ENCODE results near the gene OR5J2. TPM values are rescaled to one million over a fixed set of nuclear protein-coding genes. Genes with fewer than 3 reads are reported as not detected.
"Not testable (repeated sequence)": the region's sequence is repeated elsewhere in the genome, so short reads cannot be mapped to it uniquely, and the experiment has no call there.

Gene OR5J2
- not detected for total RNA-seq

DNA sequence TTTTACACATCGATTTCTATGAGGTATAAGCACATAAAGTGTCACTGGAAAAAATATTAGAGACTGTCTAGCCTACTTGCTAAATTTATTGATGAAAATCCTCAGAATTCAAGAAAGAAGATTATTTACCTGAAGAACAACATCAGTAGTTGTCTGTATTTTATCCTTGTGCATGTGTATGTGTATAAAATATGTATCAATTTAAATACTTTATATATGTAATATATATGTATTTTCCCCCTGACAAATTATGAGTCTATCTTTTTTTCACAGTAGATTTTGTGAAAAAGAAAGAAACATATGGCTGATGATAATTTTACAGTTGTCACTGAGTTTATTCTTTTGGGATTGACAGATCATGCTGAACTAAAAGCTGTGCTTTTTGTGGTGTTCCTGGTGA is at the start of gene OR5J2:
TSS of gene OR5J2 (plus strand) at position 301 of the 400 bp plus-strand sequence. CDS start at position 301, 0 bp downstream.
- no peak for DNase-seq

DNA sequence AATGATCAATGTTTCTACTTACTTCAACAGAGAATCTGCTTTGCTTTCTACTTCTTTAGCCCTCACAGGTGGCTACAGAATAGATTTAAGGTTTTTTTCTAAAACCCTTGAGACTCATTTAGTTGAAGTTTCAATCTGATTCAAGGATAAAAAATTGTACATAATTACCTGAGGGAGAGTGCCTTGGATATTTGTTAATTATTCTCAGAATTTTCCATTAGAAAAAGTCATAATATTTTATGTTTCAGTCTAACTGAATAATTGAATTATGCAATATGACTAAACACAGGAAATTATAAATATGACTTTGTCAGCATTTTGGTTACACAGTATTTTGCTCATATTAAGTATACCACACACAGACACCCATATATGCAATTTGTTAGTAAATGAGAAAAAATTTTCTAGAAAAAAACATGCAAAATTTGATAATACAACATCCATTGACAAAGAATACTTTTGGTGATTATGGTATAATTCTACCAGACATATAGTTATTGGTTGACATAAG is 36.2 kb upstream of the OR5J2 start, which contains the start of gene OR8J3:
TSS of gene OR8J3 (minus strand) at position 51 of the 511 bp plus-strand sequence. CDS start 2,483 bp downstream, outside the sequence.
- no peak for DNase-seq

- DNase-seq: not testable (repeated sequence)
These were observed 32.7 kb upstream of the OR5J2 start for GRCh38 chr11:56143681-56144080.

GRCh38 chr11:56151376-56151775 is 25.0 kb upstream of the OR5J2 start:
- no peak for DNase-seq

- DNase-seq: no peak
These were observed 24.1 kb upstream of the OR5J2 start for GRCh38 chr11:56152333-56152732.

GRCh38 chr11:56160217-56160616 is 16.2 kb upstream of the OR5J2 start, which contains the start of gene OR8K5:
Gene OR8K5 (minus strand): TSS chr11:56160317. CDS start chr11:56160317, 0 bp downstream.
- DNase-seq: no peak

- no peak for DNase-seq
These were observed 12.6 kb upstream of the OR5J2 start for GRCh38 chr11:56163804-56164203.

DNA sequence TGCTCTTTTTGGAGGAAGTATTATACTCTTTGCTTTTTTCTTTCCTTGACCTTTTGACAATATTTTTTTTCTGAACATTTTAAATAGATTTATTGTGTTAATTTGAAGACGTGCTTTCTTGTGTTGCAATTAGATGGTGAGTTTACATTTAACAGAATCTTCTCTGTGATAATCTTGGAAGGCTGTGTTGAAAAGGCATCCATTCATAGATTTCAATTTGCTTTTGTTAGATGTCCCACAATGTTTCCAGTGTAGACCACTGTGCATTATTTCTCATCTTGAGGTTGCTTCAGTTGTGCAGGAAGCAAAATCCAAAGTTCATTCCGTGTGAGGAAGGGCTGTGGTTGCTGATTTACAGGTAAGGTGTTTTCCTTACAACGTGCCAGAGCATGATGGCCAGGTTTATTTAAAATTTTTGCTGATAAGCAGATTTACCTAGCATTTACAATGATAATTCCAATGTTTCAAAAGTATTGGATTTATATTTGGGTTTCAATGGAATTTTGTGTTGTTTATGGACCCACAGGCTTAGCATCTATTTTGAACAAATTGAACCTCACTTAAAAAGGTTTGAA is 4.1 kb upstream of the OR5J2 start:
- no peak for DNase-seq

DNA sequence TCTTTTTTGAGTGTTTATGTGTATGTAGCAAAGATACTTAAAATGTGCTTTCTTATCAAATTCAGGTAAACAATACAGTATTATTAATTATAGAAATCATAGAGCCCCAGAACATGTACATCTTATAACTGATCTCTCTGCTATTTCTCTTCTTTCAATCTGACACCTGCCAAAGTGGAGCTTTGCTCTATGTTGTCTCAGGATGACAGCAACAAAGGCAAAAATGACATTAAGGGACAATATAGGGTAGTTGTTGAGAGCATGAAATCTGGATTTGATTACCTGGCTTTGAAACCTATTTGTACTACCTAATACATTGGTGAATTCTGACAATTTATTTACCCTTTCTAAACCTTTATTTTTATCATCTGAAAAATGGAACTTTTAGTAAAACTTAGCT is 7.0 kb downstream of the OR5J2 start:
- no peak for DNase-seq

DNA sequence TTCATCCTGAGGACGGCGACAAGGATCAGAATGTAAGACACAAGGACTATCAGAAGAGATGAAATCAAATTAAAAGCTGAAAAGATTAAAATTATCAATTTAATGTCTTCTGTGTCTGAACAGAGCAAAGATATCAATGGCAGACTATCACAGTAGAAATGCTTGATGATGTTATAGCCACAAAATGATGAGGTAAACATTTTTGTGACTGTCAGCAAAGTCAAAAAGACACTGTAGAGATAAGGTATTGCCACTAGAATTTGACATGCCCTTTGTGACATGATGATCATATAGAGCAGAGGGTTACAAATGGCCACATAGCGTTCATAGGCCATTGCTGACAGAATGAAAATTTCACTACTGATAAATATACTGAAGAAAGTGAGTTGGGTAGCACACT is 12.2 kb downstream of the OR5J2 start:
- DNase-seq: no peak

- DNase-seq: no peak
These were observed 20.3 kb downstream of the OR5J2 start for GRCh38 chr11:56196705-56197104.

- no peak for DNase-seq
These were observed 20.9 kb downstream of the OR5J2 start for GRCh38 chr11:56197367-56197766.

- no peak for DNase-seq
These were observed 31.4 kb downstream of the OR5J2 start for GRCh38 chr11:56207790-56208189.

DNA sequence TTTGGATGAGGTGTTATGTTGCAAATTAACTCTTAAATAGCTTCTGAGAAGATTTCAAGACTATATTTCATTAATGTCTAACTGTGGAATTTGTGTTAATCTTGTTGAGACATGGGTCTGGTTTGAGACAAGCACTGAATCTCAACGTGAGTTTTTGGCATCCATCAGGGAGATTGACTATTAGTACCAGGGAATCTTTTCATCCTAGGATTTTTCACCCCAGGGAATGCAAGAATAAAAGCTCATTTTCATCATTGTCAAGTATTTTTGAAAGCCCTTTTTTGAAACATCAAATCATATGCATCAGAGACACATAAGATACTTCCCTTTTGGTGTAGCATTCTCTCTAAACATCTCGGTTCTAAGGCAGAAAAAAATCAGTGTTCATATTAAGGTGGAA is 38.1 kb downstream of the OR5J2 start:
- DNase-seq: no peak

GRCh38 chr11:56219735-56220134 is 43.3 kb downstream of the OR5J2 start:
- not testable (repeated sequence) for DNase-seq

Other genes starting within 250 kb of the OR5J2 start
- gene OR5I1, start 240.2 kb upstream of the OR5J2 start, total RNA-seq: not detected
- not detected for gene OR10AG1, start 206.7 kb upstream of the OR5J2 start, total RNA-seq
- not detected for gene OR5F1, start 182.0 kb upstream of the OR5J2 start, total RNA-seq
- gene OR5AS1, start 149.0 kb upstream of the OR5J2 start, total RNA-seq: not detected
- not detected for gene OR8I2, start 83.3 kb upstream of the OR5J2 start, total RNA-seq
- gene OR8H2, start 72.9 kb upstream of the OR5J2 start, total RNA-seq: not detected
- not detected for gene OR8H3, start 54.2 kb upstream of the OR5J2 start, total RNA-seq
- not detected for gene OR8J3, start 36.4 kb upstream of the OR5J2 start, total RNA-seq
- gene OR8K5, start 16.3 kb upstream of the OR5J2 start, total RNA-seq: not detected
- not detected for gene OR5T2, start 57.6 kb downstream of the OR5J2 start, total RNA-seq
- gene OR5T3, start 75.6 kb downstream of the OR5J2 start, total RNA-seq: not detected
- not detected for gene OR5T1, start 97.5 kb downstream of the OR5J2 start, total RNA-seq
- not detected for gene OR8H1, start 115.6 kb downstream of the OR5J2 start, total RNA-seq
- not detected for gene OR8K3, start 138.5 kb downstream of the OR5J2 start, total RNA-seq
- not detected for gene OR8K1, start 169.4 kb downstream of the OR5J2 start, total RNA-seq
- gene OR8J1, start 177.7 kb downstream of the OR5J2 start, total RNA-seq: not detected
- not detected for gene OR8U1, start 199.0 kb downstream of the OR5J2 start, total RNA-seq
- gene OR5AL1, start 236.1 kb downstream of the OR5J2 start, total RNA-seq: not detected